Cardiac septum (tissue), 1 donor: ENCODE measurements around the gene SIGLEC11. TPM values are rescaled to one million over a fixed set of nuclear protein-coding genes. Genes with fewer than 3 reads are reported as not detected.
"Not testable (repeated sequence)": the region's sequence is repeated elsewhere in the genome, so short reads cannot be mapped to it uniquely, and the experiment has no call there.

Experiments used
- DNase-seq: peaks from one replicate; pipeline ENCODE4 v3.0.0-alpha.2; 2020; ENCODE audit warnings: low spot score
- intact Hi-C: fragments of 100-400 bp; cut with DNase I; formaldehyde crosslinking; loops from one replicate; pipeline ENCODE4 v1.14.0; 2022
- total RNA-seq: library from RNA; stranded (reverse); fragmentation: NEBNext Ultra II Directional; extraction: Animal tissue kit (Norgen Biotek cat#: 25700); gene quantifications from one replicate; pipeline ENCODE4 v1.2.1, GENCODE V29; 2021
- donor health status: DM: no; HTN: no; CAD: no.

Gene SIGLEC11
- total RNA-seq, 1 donor from 2014 or later = 0.27 TPM

- intact Hi-C loops = loop anchor here (10.0 kb wide), 1 partner anchor 204 kb away; no protein-coding TSS in a partner anchor
- DNase-seq = no peak
Measured at GRCh38 chr19:49930483-49931011, 30.4 kb downstream of the SIGLEC11 start.

- intact Hi-C loops = loop anchor here (1.0 to 10.0 kb wide), 2 partner anchors 95 to 205 kb away; partner anchors contain the start of gene VRK3
- peak; percentile 96 for DNase-seq
Measured at GRCh38 chr19:49929611-49930482, 31.1 kb downstream of the SIGLEC11 start.

- intact Hi-C loops = loop anchor here (1.0 kb wide), 1 partner anchor 96 kb away; the partner anchor contains the start of gene VRK3
- peak; percentile 93 for DNase-seq
Measured at GRCh38 chr19:49929121-49929610, 31.8 kb downstream of the SIGLEC11 start, which contains the start of the genes ATF5 and NUP62. Gene ATF5, plus strand, starts transcription at chr19:49929205. Its CDS starts 1,646 bp downstream, at chr19:49930851. Gene NUP62, minus strand, starts transcription at chr19:49929504. Its CDS starts 19,697 bp downstream, at chr19:49909807.

GRCh38 chr19:49927526-49928264, 33.3 kb downstream of the SIGLEC11 start:
- intact Hi-C loops = no loop called here

GRCh38 chr19:49926515-49926914, 34.5 kb downstream of the SIGLEC11 start:
- no peak for DNase-seq
- intact Hi-C loops = no loop called here

More at GRCh38 chr19:49927526-49928264, 33.3 kb downstream of the SIGLEC11 start:
- no peak for DNase-seq

- intact Hi-C loops = no loop called here
- DNase-seq = no peak
Measured at GRCh38 chr19:49925486-49925885, 35.5 kb downstream of the SIGLEC11 start.

- intact Hi-C loops, DNase-seq: not testable (repeated sequence)
Measured at GRCh38 chr19:49924881-49925210, 36.1 kb downstream of the SIGLEC11 start.

- intact Hi-C loops = no loop called here
- no peak for DNase-seq
Measured at GRCh38 chr19:49924004-49924880, 36.7 kb downstream of the SIGLEC11 start.

GRCh38 chr19:49923055-49924003, 37.6 kb downstream of the SIGLEC11 start:
- no peak for DNase-seq
- intact Hi-C loops = no loop called here

- DNase-seq = no peak
Measured at GRCh38 chr19:49921871-49922795, 38.8 kb downstream of the SIGLEC11 start.

GRCh38 chr19:49920624-49921363, 40.2 kb downstream of the SIGLEC11 start:
- DNase-seq = no peak

More at GRCh38 chr19:49921871-49922795, 38.8 kb downstream of the SIGLEC11 start:
- intact Hi-C loops = no loop called here

GRCh38 chr19:49918089-49918488, 42.9 kb downstream of the SIGLEC11 start:
- intact Hi-C loops = no loop called here
- no peak for DNase-seq

More at GRCh38 chr19:49920624-49921363, 40.2 kb downstream of the SIGLEC11 start:
- intact Hi-C loops = no loop called here

GRCh38 chr19:49916839-49917733, 43.9 kb downstream of the SIGLEC11 start:
- no peak for DNase-seq
- intact Hi-C loops = no loop called here

- intact Hi-C loops = no loop called here
Measured at GRCh38 chr19:49915271-49915670, 45.7 kb downstream of the SIGLEC11 start.

GRCh38 chr19:49913720-49914119, 47.3 kb downstream of the SIGLEC11 start:
- no peak for DNase-seq
- intact Hi-C loops = no loop called here

More at GRCh38 chr19:49915271-49915670, 45.7 kb downstream of the SIGLEC11 start:
- DNase-seq = no peak
